Endothelial cell of umbilical vein (primary cell): ENCODE data around the gene FAM219A. TPM values are rescaled to one million over a fixed set of nuclear protein-coding genes. Genes with fewer than 3 reads are reported as not detected.

ENCODE experiments used
- BruUV-seq: library from RNA; stranded (reverse); fragments of 400-500 nt; replicated peaks from 2 replicates; lab custom pipeline; 2021; lab: Mats Ljungman, UMichigan
- CTCF ChIA-PET: fragments of 300-600, 350-600 bp; sonication (Branson Sonifier 250); formaldehyde crosslinking; loops from one replicate; lab custom pipeline; 2021; ENCODE audit warnings: antibody characterized with exemption, inconsistent platforms; lab: Charles Lee
- POLR2A ChIA-PET: fragments of 300-600, 350-600 bp; sonication (Branson Sonifier 250); formaldehyde crosslinking; loops from one replicate; lab custom pipeline; 2021; ENCODE audit warnings: antibody characterized with exemption, inconsistent platforms; lab: Charles Lee
- DNase-seq: peaks from one replicate; pipeline ENCODE4 v3.0.0-alpha.2; 2011; ENCODE audit warnings: low read depth, low spot score
- FAIRE-seq: peaks from 2 replicates; lab custom pipeline; 2011; peaks lifted over from hg19 to GRCh38; lab: Jason Lieb, UNC
- H2AFZ ChIP-seq: 2 replicates; pipeline ENCODE4 v1.6.0; 2012; ENCODE audit warnings: low read depth, low read length, control low read depth, inconsistent platforms
- H3K27ac ChIP-seq: 2 replicates; pipeline ENCODE4 v1.5.1; 2011; ENCODE audit warnings: low read depth, mild to moderate bottlenecking, control low read depth, low read length, moderate library complexity; ENCODE audit not compliant: insufficient read depth
- H3K27me3 ChIP-seq, 2 experiments: 2 replicates each; pipeline versions ENCODE4 v1.6.0 to v1.6.1; 2011; ENCODE audit warnings: low read length in 2 of 2, mixed read lengths in 1 of 2; ENCODE audit not compliant: control insufficient read depth in 2 of 2, insufficient read depth in 2 of 2
- H3K36me3 ChIP-seq, 2 experiments: 2 replicates in 1 of 2; 3 replicates in 1 of 2; pipeline ENCODE4 v1.5.1; 2011; ENCODE audit warnings: low read length in 2 of 2, mild to moderate bottlenecking in 1 of 2, moderate library complexity in 1 of 2; ENCODE audit not compliant: control insufficient read depth in 2 of 2, insufficient read depth in 2 of 2; ENCODE audit errors: extremely low read depth in 1 of 2
- H3K4me1 ChIP-seq: 3 replicates; pipeline ENCODE4 v1.5.1; 2011; ENCODE audit warnings: mild to moderate bottlenecking, low read length; ENCODE audit not compliant: control insufficient read depth, insufficient read depth; ENCODE audit errors: extremely low read depth
- H3K4me2 ChIP-seq: 2 replicates; pipeline ENCODE4 v1.6.1; 2011; ENCODE audit warnings: low read length, control low read depth, mixed read lengths; ENCODE audit not compliant: insufficient read depth
- H3K4me3 ChIP-seq, 3 experiments: fragments of 200-600 bp in 1 of 3; sonication (generic), shearing (Covaris generic) in 1 of 3; replicated peaks in 1 of 3; 2 replicates each; pipeline ENCODE4 v1.5.1; 2011 to 2016; ENCODE audit warnings: control low read depth in 3 of 3, low read length in 3 of 3, mild to moderate bottlenecking in 2 of 3, inconsistent platforms in 1 of 3, low read depth in 1 of 3, moderate library complexity in 1 of 3; ENCODE audit not compliant: insufficient read depth in 1 of 3
- H3K79me2 ChIP-seq: 2 replicates; pipeline ENCODE4 v1.6.0; 2012; ENCODE audit warnings: low read length, inconsistent platforms; ENCODE audit not compliant: control insufficient read depth, insufficient read depth
- H3K9ac ChIP-seq: replicated peaks from 2 replicates; pipeline ENCODE3; 2011; ENCODE audit warnings: low read length, control low read depth; ENCODE audit not compliant: insufficient read depth; ENCODE audit errors: extremely low read depth
- H3K9me1 ChIP-seq: replicated peaks from 3 replicates; pipeline ENCODE4 v1.6.0; 2011; ENCODE audit warnings: mild to moderate bottlenecking, low read length; ENCODE audit not compliant: control insufficient read depth, insufficient read depth; ENCODE audit errors: extremely low read depth
- H3K9me3 ChIP-seq: replicated peaks from 2 replicates; pipeline ENCODE4 v1.5.1; 2012; ENCODE audit warnings: low read length, inconsistent platforms; ENCODE audit not compliant: control insufficient read depth, insufficient read depth
- H4K20me1 ChIP-seq: replicated peaks from 2 replicates; pipeline ENCODE3; 2011; ENCODE audit warnings: mild to moderate bottlenecking, low read length; ENCODE audit not compliant: control insufficient read depth, insufficient read depth; ENCODE audit errors: extremely low read depth
- CTCF ChIP-seq, 2 donors: IDR thresholded peaks; 1 replicate in 1 of 2; 2 replicates in 1 of 2; pipeline ENCODE4 v1.5.1; 2011; ENCODE audit warnings: low read length in 2 of 2, mild to moderate bottlenecking in 2 of 2, moderate library complexity in 2 of 2, control low read depth in 1 of 2, inconsistent platforms in 1 of 2, low read depth in 1 of 2; ENCODE audit not compliant: insufficient read depth in 1 of 2; ENCODE audit errors: extremely low read depth in 1 of 2
- EZH2 ChIP-seq: IDR thresholded peaks from 2 replicates; pipeline ENCODE4 v1.6.1; 2012; ENCODE audit warnings: borderline replicate concordance, low read depth, mild to moderate bottlenecking, moderate library complexity, low read length, inconsistent platforms; ENCODE audit not compliant: severe bottlenecking
- FOS ChIP-seq: IDR thresholded peaks from 2 replicates; pipeline ENCODE4 v1.6.1; 2011; ENCODE audit warnings: mild to moderate bottlenecking, low read length, moderate library complexity, borderline replicate concordance; ENCODE audit not compliant: insufficient read depth
- GATA2 ChIP-seq: IDR thresholded peaks from 2 replicates; pipeline ENCODE4 v1.7.0; 2011; ENCODE audit warnings: low read depth, mild to moderate bottlenecking, moderate library complexity, mixed read lengths, low read length; ENCODE audit not compliant: insufficient read length, insufficient read depth
- JUN ChIP-seq: IDR thresholded peaks from 2 replicates; pipeline ENCODE4 v1.6.1; 2011; ENCODE audit warnings: borderline replicate concordance, low read depth; ENCODE audit not compliant: insufficient read length, insufficient read depth
- MYC ChIP-seq: IDR thresholded peaks from one replicate; pipeline ENCODE4 v1.6.1; 2011; ENCODE audit warnings: mild to moderate bottlenecking, low read depth, low read length
- POLR2A ChIP-seq: IDR thresholded peaks from 2 replicates; pipeline ENCODE4 v1.6.1; 2012; ENCODE audit warnings: low read depth, mild to moderate bottlenecking, control low read depth, low read length
- POLR2AphosphoS5 ChIP-seq: IDR thresholded peaks from 2 replicates; pipeline ENCODE4 v1.6.1; 2012; ENCODE audit warnings: low read depth, mild to moderate bottlenecking, control low read depth, low read length, moderate library complexity; ENCODE audit not compliant: insufficient read depth
- dilution Hi-C: fragments of 300-500 bp; cut with MboI; formaldehyde crosslinking; loops from one replicate; pipeline ENCODE4 v1.15.0; 2019; ENCODE audit warnings: low sequenced_read_pairs; ENCODE audit not compliant: extremely low pct_ligation_motif_present
- intact Hi-C: fragments of 100-400 bp; cut with micrococcal nuclease; formaldehyde crosslinking; loops from one replicate; pipeline ENCODE4 v1.10.0; 2022
- polyA plus RNA-seq, 4 experiments: library from polyadenylated mRNA; depleted of rRNA in 3 of 4; stranded (reverse) in 3 of 4; unstranded in 1 of 4; fragments of >200 nt; gene quantifications; 2 replicates each; pipeline versions ENCODE4 v1.2.1 to v1.2.3, GENCODE V29; 2011 to 2012; ENCODE audit warnings: missing spikeins in 1 of 4
- total RNA-seq: library from RNA; stranded (reverse); gene quantifications from 2 replicates; pipeline ENCODE4 v1.2.3, GENCODE V29; 2021
- TF ChIP-seq, protein P1 (sequence below): IDR thresholded peaks from 2 replicates; pipeline ENCODE4 v1.6.1; 2011; ENCODE audit not compliant: insufficient read depth, insufficient read length

The FAM219A gene
- total and polyA plus RNA-seq, 2 donors (not counting 3 experiments of a cell fraction or from before 2014, with no cell fraction given), result 18.1 to 35.7 TPM

- ChIA-PET CTCF (interaction anchor here (1.4 kb wide), 1 partner anchor 61 kb away, joined by 3 read pairs; no protein-coding TSS in a partner anchor), POLR2A (no interaction called here)
- Histone ChIP-seq H3K4me2 (no peak overlapping the region), H3K4me3 (no peak overlapping the region), H2AFZ (no peak overlapping the region), H3K9me3 (no peaks in the 10 kb centered on the region), H3K79me2 (no peaks in the 10 kb centered on the region), H4K20me1 (no peaks in the 10 kb centered on the region), H3K9me1 (no peaks in the 10 kb centered on the region), H3K27ac (no peak overlapping the region), H3K36me3 (no peaks in the 10 kb centered on the region), H3K9ac (no peak overlapping the region), H3K4me1 (no peaks in the 10 kb centered on the region), H3K27me3 (peaks cover 17 to 39% of the 10 kb centered on the region in 2 experiments)
- dilution Hi-C loops (no loop called here), intact Hi-C loops (no loop called here)
- FAIRE-seq (no peak), DNase-seq (no peak)
- TF ChIP-seq POLR2AphosphoS5 (no peak), JUN (no peak), POLR2A (no peak), MYC (no peak)
- BruUV-seq, result no TSS peak
Measured at GRCh38 chr9:34465468-34465867, 7.1 kb upstream of the FAM219A start.

GRCh38 chr9:34464571-34464970, 6.2 kb upstream of the FAM219A start:
- H3K79me2 ChIP-seq, result no peaks in the 10 kb centered on the region
- no peaks in the 10 kb centered on the region for H3K4me1 ChIP-seq
- no peak overlapping the region for H2AFZ ChIP-seq
- TF ChIP-seq GATA2 (no peak), EZH2 (no peak), FOS (no peak), POLR2A (no peak), CTCF (IDR thresholded peaks at IDR 0.05; ENCODE audit: extremely low read depth in 1 of 2, insufficient read depth in 1 of 2, low read depth in 1 of 2, low read length in 2 of 2) (no peak), MYC (no peak), JUN (no peak), POLR2AphosphoS5 (no peak)
- TF ChIP-seq, protein P1, sequence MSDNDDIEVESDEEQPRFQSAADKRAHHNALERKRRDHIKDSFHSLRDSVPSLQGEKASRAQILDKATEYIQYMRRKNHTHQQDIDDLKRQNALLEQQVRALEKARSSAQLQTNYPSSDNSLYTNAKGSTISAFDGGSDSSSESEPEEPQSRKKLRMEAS, result no peak
- ChIA-PET CTCF (interaction anchor here (1.4 to 1.7 kb wide), 3 partner anchors 13 to 127 kb away, joined by 3 to 7 read pairs (median 5); no protein-coding TSS in a partner anchor), POLR2A (no interaction called here)
- no peaks in the 10 kb centered on the region for H4K20me1 ChIP-seq
- DNase-seq (no peak), FAIRE-seq (no peak)
- no peak overlapping the region for H3K27ac ChIP-seq
- H3K9me3 ChIP-seq, result no peaks in the 10 kb centered on the region
- H3K36me3 ChIP-seq, result no peaks in the 10 kb centered on the region
- H3K4me2 ChIP-seq, result no peak overlapping the region
- H3K4me3 ChIP-seq, result no peak overlapping the region
- H3K27me3 ChIP-seq, result peaks cover 17 to 39% of the 10 kb centered on the region in 2 experiments
- intact Hi-C loops (no loop called here), dilution Hi-C loops (no loop called here)
- H3K9me1 ChIP-seq, result no peaks in the 10 kb centered on the region
- BruUV-seq, result no TSS peak
- no peak overlapping the region for H3K9ac ChIP-seq
